ENCODE measurements around the gene GPBP1L1. TPM values are rescaled to one million over a fixed set of nuclear protein-coding genes. Genes with fewer than 3 reads are reported as not detected.
A peak's percentile ranks its signal among the peaks of the same experiment; 100 is the strongest.

GPBP1L1 gene
- total and polyA plus RNA-seq, 4 donors: 40.4 to 153 (median 80.5) TPM

- H3K4me1 ChIP-seq (ENCODE audit: control insufficient read depth in 5 of 5, insufficient read depth in 5 of 5, low read length in 5 of 5): peaks cover 8 to 18% (median 11%) of the 10 kb centered on the region in 5 donors
- WGBS, 2 donors: 2 to 3% methylated on average over 5 of the region's 5 CpGs
- peak overlapping the region in 1 of 2 donors; percentile 84 for H3K27ac ChIP-seq (ENCODE audit: low read depth in 1 of 2, low read length in 1 of 2)
These were observed 101.3 kb downstream of the GPBP1L1 start for GRCh38 chr1:45585110-45585426.

GRCh38 chr1:45584351-45585109 is 101.8 kb downstream of the GPBP1L1 start:
- Histone ChIP-seq H3K27me3 (ENCODE audit: control insufficient read depth in 3 of 3, insufficient read depth in 3 of 3, low read length in 2 of 3) (no peaks in the 10 kb centered on the region), H3K36me3 (ENCODE audit: control insufficient read depth in 4 of 4, insufficient read depth in 4 of 4, low read length in 4 of 4) (peaks cover 0 to 4% (median 0%) of the 10 kb centered on the region in 4 donors), H3K9me3 (ENCODE audit: control insufficient read depth in 4 of 4, insufficient read depth in 3 of 4, low read length in 3 of 4) (no peaks in the 10 kb centered on the region), H3K4me1 (ENCODE audit: control insufficient read depth in 5 of 5, insufficient read depth in 5 of 5, low read length in 5 of 5) (peaks cover 8 to 18% (median 11%) of the 10 kb centered on the region in 5 donors), H3K27ac (ENCODE audit: low read depth in 1 of 2, low read length in 1 of 2) (peak overlapping the region; percentile 89 to 97), H3K4me3 (peak overlapping the region; percentile 87), H3K9ac (ENCODE audit: insufficient read depth in 1 of 2, low read length in 2 of 2) (peak overlapping the region; percentile 85 to 90)
- DNase-seq (peak; percentile 95 to 96 (median 96)), ATAC-seq (ENCODE audit: insufficient read depth, low FRiP score) (peak; percentile 74)
- no peak for TF ChIP-seq CTCF (IDR thresholded peaks at IDR 0.05; ENCODE audit: control extremely low read depth, extremely low read depth)
- 0 to 1% methylated on average over 57 to 59 of the region's 59 CpGs for WGBS, 2 donors

More at GRCh38 chr1:45585110-45585426, 101.3 kb downstream of the GPBP1L1 start:
- Histone ChIP-seq H3K36me3 (ENCODE audit: control insufficient read depth in 4 of 4, insufficient read depth in 4 of 4, low read length in 4 of 4) (peaks cover 0 to 4% (median 0%) of the 10 kb centered on the region in 4 donors), H3K9ac (ENCODE audit: insufficient read depth in 1 of 2, low read length in 2 of 2) (peak overlapping the region; percentile 44 to 69), H3K9me3 (ENCODE audit: control insufficient read depth in 4 of 4, insufficient read depth in 3 of 4, low read length in 3 of 4) (no peaks in the 10 kb centered on the region), H3K4me3 (peak overlapping the region; percentile 81), H3K27me3 (ENCODE audit: control insufficient read depth in 3 of 3, insufficient read depth in 3 of 3, low read length in 2 of 3) (no peaks in the 10 kb centered on the region)
- no peak for ATAC-seq (ENCODE audit: insufficient read depth, low FRiP score)
- no peak for DNase-seq
- TF ChIP-seq CTCF (IDR thresholded peaks at IDR 0.05; ENCODE audit: control extremely low read depth, extremely low read depth): no peak

GRCh38 chr1:45583666-45584350 is 102.5 kb downstream of the GPBP1L1 start, which contains the start of gene NASP:
TSS of gene NASP (plus strand) at chr1:45584041. CDS start at chr1:45584147, 106 bp downstream.
- no peak for TF ChIP-seq CTCF (IDR thresholded peaks at IDR 0.05; ENCODE audit: control extremely low read depth, extremely low read depth)
- peak; percentile 87 for ATAC-seq (ENCODE audit: insufficient read depth, low FRiP score)
- Histone ChIP-seq H3K9ac (ENCODE audit: insufficient read depth in 1 of 2, low read length in 2 of 2) (peak within 1 kb of the TSS; percentile 85 to 90), H3K4me1 (ENCODE audit: control insufficient read depth in 5 of 5, insufficient read depth in 5 of 5, low read length in 5 of 5) (peaks cover 8 to 18% (median 11%) of the 10 kb centered on the region in 5 donors), H3K9me3 (ENCODE audit: control insufficient read depth in 4 of 4, insufficient read depth in 3 of 4, low read length in 3 of 4) (no peaks in the 10 kb centered on the region), H3K27me3 (ENCODE audit: control insufficient read depth in 3 of 3, insufficient read depth in 3 of 3, low read length in 2 of 3) (no peaks in the 10 kb centered on the region), H3K36me3 (ENCODE audit: control insufficient read depth in 4 of 4, insufficient read depth in 4 of 4, low read length in 4 of 4) (peaks cover 0 to 4% (median 0%) of the 10 kb centered on the region in 4 donors), H3K27ac (ENCODE audit: low read depth in 1 of 2, low read length in 1 of 2) (peak within 1 kb of the TSS; percentile 89 to 97), H3K4me3 (peak within 1 kb of the TSS; percentile 87)
- 0 to 1% methylated on average over 37 to 41 of the region's 41 CpGs for WGBS, 2 donors
- DNase-seq: peak; percentile 92 to 96 (median 94)

All from lung (tissue), 12 donors.